MM.1S (cell line): ENCODE results near the gene RAB11FIP2.

Experiments
- DNase-seq: peaks from one replicate; pipeline ENCODE4 v3.0.0-alpha.2; 2015
- H2AFZ ChIP-seq: fragments of 300-600 bp; sonication (generic); 2 replicates; pipeline ENCODE4 v1.6.0; 2016; ENCODE audit warnings: antibody characterized with exemption, low read length
- H3F3A ChIP-seq: fragments of 300-600 bp; sonication (generic); 2 replicates; pipeline ENCODE4 v1.6.1; 2016; ENCODE audit warnings: mild to moderate bottlenecking, antibody characterized with exemption, low read length, moderate library complexity, mixed read lengths; ENCODE audit not compliant: insufficient read depth
- H3K27ac ChIP-seq: fragments of 300-600 bp; sonication (generic); 2 replicates; pipeline ENCODE4 v1.5.1; 2016; ENCODE audit warnings: mild to moderate bottlenecking, low read length
- H3K27me3 ChIP-seq: fragments of 300-600 bp; sonication (generic); replicated peaks from 2 replicates; pipeline ENCODE4 v1.6.0; 2016; ENCODE audit warnings: low read length; ENCODE audit not compliant: insufficient read depth
- H3K36me3 ChIP-seq: fragments of 300-600 bp; sonication (generic); replicated peaks from 2 replicates; pipeline ENCODE4 v1.6.1; 2016; ENCODE audit warnings: mild to moderate bottlenecking, low read length, mixed read lengths; ENCODE audit not compliant: insufficient read depth
- H3K4me1 ChIP-seq: fragments of 300-600 bp; sonication (generic); 2 replicates; pipeline ENCODE4 v1.6.1; 2016; ENCODE audit warnings: low read length, mixed read lengths
- H3K4me2 ChIP-seq: fragments of 300-600 bp; sonication (generic); 2 replicates; pipeline ENCODE4 v1.6.0; 2016; ENCODE audit warnings: low read depth, low read length
- H3K4me3 ChIP-seq: fragments of 300-600 bp; sonication (generic); 2 replicates; pipeline ENCODE4 v1.5.1; 2016; ENCODE audit warnings: low read length, mixed read lengths
- H3K79me2 ChIP-seq: fragments of 300-600 bp; sonication (generic); 2 replicates; pipeline ENCODE4 v1.6.1; 2016; ENCODE audit warnings: mixed run types, low read length, mixed read lengths
- H3K9ac ChIP-seq: fragments of 300-600 bp; sonication (generic); 2 replicates; pipeline ENCODE4 v1.6.1; 2016; ENCODE audit warnings: low read length, mixed read lengths
- H3K9me2 ChIP-seq: fragments of 300-600 bp; sonication (generic); replicated peaks from 2 replicates; pipeline ENCODE4 v1.6.1; 2016; ENCODE audit warnings: mild to moderate bottlenecking, low read length, mixed read lengths; ENCODE audit not compliant: insufficient read depth
- H3K9me3 ChIP-seq: fragments of 300-600 bp; sonication (generic); replicated peaks from 2 replicates; pipeline ENCODE4 v1.6.1; 2016; ENCODE audit warnings: mild to moderate bottlenecking, low read length, mixed read lengths; ENCODE audit not compliant: insufficient read depth
- H4K20me1 ChIP-seq: fragments of 300-600 bp; sonication (generic); 2 replicates; pipeline ENCODE4 v1.6.1; 2016; ENCODE audit warnings: mild to moderate bottlenecking, low read length, moderate library complexity, mixed read lengths; ENCODE audit not compliant: insufficient read depth
- EZH2 ChIP-seq: fragments of 300-600 bp; sonication (generic); optimal IDR thresholded peaks from 2 replicates; pipeline ENCODE3; 2017; ENCODE audit warnings: low read depth, mild to moderate bottlenecking, antibody characterized with exemption, low read length, mixed read lengths
- EZH2phosphoT487 ChIP-seq: fragments of 300-600 bp; sonication (generic); IDR thresholded peaks from 2 replicates; pipeline ENCODE4 v1.6.1; 2018; ENCODE audit warnings: antibody characterized with exemption, low read length
- TF ChIP-seq, protein P1 (sequence below): fragments of 300-600 bp; sonication (generic); IDR thresholded peaks from 2 replicates; pipeline ENCODE4 v1.5.1; 2016; ENCODE audit warnings: antibody characterized with exemption, low read length, mixed read lengths

RAB11FIP2 gene

DNA sequence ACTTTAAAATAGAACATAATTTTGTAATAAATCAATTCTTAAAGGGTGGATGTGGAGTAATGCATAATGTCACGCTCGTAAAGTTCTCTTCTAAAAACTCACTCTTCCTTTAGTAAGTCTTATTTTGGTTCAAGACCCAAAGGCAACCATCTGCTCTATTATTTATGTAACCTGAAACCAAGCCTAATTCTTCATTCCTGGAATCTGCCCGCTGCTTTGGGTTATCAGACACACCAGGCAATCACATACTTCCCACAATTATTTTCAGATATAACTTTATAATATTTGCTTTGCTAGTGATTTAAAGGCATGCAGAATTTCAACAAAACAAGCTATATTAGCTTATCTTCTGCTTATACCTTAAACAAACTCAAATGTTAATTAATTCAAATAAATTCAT, 39.0 kb downstream of the RAB11FIP2 start:
- no peak overlapping the region for H3K27ac ChIP-seq
- no peak overlapping the region for H3K4me3 ChIP-seq
- H3K9me3 ChIP-seq: no peaks in the 10 kb centered on the region
- H3K36me3 ChIP-seq: peaks cover 3% of the 10 kb centered on the region; the same call in 1 of the 2 replicates
- H3F3A ChIP-seq: no peaks in the 10 kb centered on the region
- no peak overlapping the region for H3K4me2 ChIP-seq
- H3K27me3 ChIP-seq: no peaks in the 10 kb centered on the region
- H3K9ac ChIP-seq: no peak overlapping the region
- TF ChIP-seq EZH2phosphoT487 (no peak), EZH2 (no peak)
- TF ChIP-seq, protein P1, sequence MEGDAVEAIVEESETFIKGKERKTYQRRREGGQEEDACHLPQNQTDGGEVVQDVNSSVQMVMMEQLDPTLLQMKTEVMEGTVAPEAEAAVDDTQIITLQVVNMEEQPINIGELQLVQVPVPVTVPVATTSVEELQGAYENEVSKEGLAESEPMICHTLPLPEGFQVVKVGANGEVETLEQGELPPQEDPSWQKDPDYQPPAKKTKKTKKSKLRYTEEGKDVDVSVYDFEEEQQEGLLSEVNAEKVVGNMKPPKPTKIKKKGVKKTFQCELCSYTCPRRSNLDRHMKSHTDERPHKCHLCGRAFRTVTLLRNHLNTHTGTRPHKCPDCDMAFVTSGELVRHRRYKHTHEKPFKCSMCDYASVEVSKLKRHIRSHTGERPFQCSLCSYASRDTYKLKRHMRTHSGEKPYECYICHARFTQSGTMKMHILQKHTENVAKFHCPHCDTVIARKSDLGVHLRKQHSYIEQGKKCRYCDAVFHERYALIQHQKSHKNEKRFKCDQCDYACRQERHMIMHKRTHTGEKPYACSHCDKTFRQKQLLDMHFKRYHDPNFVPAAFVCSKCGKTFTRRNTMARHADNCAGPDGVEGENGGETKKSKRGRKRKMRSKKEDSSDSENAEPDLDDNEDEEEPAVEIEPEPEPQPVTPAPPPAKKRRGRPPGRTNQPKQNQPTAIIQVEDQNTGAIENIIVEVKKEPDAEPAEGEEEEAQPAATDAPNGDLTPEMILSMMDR: no peak
- H3K9me2 ChIP-seq: no peaks in the 10 kb centered on the region
- no peak for DNase-seq
- no peaks in the 10 kb centered on the region for H3K79me2 ChIP-seq
- H2AFZ ChIP-seq: no peak overlapping the region
- no peaks in the 10 kb centered on the region for H4K20me1 ChIP-seq
- peaks cover 22% of the 10 kb centered on the region for H3K4me1 ChIP-seq

DNA sequence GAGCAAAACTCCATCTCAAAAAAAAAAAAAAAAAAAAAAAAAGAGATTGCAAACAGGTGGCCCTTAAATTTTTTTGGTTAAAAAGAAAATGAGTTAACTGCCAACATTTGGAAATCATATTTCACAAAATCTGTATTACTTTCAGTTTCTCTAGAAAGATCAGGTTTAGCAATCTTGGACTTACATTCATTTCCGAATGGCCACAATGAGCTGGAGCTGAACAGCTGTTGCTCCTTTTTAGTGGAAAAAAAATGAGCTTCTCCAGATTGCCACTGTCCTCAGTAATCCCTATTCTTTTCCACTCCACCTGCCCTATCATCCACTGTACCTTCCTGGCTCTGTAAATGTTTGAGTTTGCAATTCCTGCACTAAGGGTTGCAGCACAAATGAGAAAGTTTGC, 43.6 kb downstream of the RAB11FIP2 start:
- TF ChIP-seq EZH2 (no peak), EZH2phosphoT487 (no peak)
- TF ChIP-seq, protein P1: no peak
- Histone ChIP-seq H4K20me1 (no peaks in the 10 kb centered on the region), H3K9me3 (no peaks in the 10 kb centered on the region), H3K4me2 (no peak overlapping the region), H3K79me2 (no peaks in the 10 kb centered on the region), H3K4me3 (no peak overlapping the region), H3K4me1 (peaks cover 3% of the 10 kb centered on the region; the same call in 1 of the 2 replicates), H3K9me2 (no peaks in the 10 kb centered on the region), H3F3A (no peaks in the 10 kb centered on the region), H3K9ac (no peak overlapping the region), H3K27ac (no peak overlapping the region), H2AFZ (no peak overlapping the region), H3K27me3 (no peaks in the 10 kb centered on the region), H3K36me3 (peaks cover 3% of the 10 kb centered on the region; the same call in 1 of the 2 replicates)
- no peak for DNase-seq

DNA sequence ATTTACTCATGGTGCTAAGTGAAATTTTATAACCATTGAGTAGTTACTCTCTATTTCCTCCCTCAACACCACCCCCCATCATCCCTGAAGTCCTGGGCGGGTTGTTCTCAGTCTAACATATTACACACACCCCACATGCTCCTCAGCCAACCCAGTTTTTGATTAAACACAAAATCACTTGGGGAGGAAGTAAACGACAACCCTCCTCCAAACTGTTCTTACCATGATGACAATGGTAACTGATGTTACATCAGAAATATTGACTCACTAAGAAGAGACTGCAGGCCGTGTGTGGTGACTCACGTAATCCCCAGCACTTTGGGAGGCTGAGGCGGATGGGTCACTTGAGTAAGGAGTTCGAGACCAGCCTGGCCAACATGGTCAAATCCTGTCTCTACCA, 44.2 kb downstream of the RAB11FIP2 start:
- no peak for TF ChIP-seq EZH2
- Histone ChIP-seq H3K27ac (no peak overlapping the region), H2AFZ (no peak overlapping the region), H3K9ac (no peak overlapping the region), H3K27me3 (no peaks in the 10 kb centered on the region), H3K4me3 (no peak overlapping the region), H3K9me3 (no peaks in the 10 kb centered on the region), H3K9me2 (no peaks in the 10 kb centered on the region), H3K4me2 (no peak overlapping the region), H3K36me3 (peaks cover 3% of the 10 kb centered on the region; the same call in 1 of the 2 replicates), H3K4me1 (peaks cover 3% of the 10 kb centered on the region; the same call in 1 of the 2 replicates), H3K79me2 (no peaks in the 10 kb centered on the region), H4K20me1 (no peaks in the 10 kb centered on the region), H3F3A (no peaks in the 10 kb centered on the region)
- no peak for DNase-seq

DNA sequence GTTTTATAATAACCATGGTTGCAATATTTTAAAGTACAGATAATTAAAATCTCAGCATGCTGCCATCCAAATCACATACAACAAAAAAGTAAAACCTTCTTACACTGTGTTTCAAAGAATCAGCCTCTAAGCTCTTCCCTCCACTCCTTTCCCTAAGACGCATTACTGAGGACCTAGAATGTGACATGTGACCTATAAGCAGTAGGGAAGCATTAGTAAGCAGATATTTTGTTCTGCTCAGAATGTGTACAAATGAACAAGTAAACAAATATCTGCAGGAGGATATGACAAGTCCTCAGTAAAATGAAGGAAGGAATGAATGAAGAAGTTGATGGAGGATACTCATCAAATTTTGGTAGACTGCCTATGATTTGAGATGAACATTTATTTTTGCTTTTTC, 49.1 kb downstream of the RAB11FIP2 start:
- Histone ChIP-seq H3K9me3 (no peaks in the 10 kb centered on the region), H4K20me1 (no peaks in the 10 kb centered on the region), H3F3A (peaks cover 17% of the 10 kb centered on the region), H3K9me2 (no peaks in the 10 kb centered on the region), H3K27me3 (no peaks in the 10 kb centered on the region), H3K79me2 (no peaks in the 10 kb centered on the region), H3K4me3 (no peak overlapping the region), H3K36me3 (no peaks in the 10 kb centered on the region), H2AFZ (no peak overlapping the region), H3K9ac (no peak overlapping the region), H3K27ac (no peak overlapping the region), H3K4me1 (peaks cover 13% of the 10 kb centered on the region), H3K4me2 (no peak overlapping the region)
- no peak for DNase-seq
- TF ChIP-seq EZH2: no peak
- no peak for TF ChIP-seq EZH2phosphoT487
- TF ChIP-seq, protein P1: no peak
